HG03575 (cell line): ENCODE data around the gene NSUN7.

Experiments
- ATAC-seq: cut with Tn5 transposase; IDR thresholded peaks from one replicate; pipeline ENCODE4 v1.9.1; 2021; ENCODE audit not compliant: unreplicated experiment, insufficient number of reproducible peaks, low FRiP score; ENCODE audit errors: extremely low read depth

The NSUN7 gene

DNA sequence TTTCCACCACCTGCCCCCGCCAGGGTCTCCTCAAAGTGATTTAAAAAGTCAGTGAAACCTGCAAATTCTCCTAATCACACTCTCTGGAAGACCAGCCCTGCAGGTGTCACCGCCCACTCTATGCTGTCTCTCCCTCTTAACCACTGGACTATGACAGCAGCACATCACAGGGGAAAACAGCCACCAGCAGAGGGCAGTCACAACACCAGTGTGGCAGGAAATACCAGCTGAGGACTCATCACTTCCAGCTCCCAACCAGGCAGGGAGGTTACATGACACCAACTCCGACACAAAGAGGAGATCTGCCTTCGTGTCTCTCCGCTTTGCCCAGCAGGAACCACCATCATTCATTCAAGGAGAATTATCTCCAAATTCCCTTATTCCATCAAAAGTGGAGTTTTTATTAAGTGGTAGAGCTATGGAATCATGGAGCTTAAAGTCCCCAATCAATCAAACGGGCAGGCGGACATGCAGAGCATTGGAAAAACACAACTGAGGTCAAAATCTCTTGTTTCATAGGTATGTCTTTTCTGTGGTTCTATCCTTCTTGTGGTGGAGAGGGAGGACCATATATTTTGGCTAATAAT, 91.3 kb downstream of the NSUN7 start:
- no peak for ATAC-seq

DNA sequence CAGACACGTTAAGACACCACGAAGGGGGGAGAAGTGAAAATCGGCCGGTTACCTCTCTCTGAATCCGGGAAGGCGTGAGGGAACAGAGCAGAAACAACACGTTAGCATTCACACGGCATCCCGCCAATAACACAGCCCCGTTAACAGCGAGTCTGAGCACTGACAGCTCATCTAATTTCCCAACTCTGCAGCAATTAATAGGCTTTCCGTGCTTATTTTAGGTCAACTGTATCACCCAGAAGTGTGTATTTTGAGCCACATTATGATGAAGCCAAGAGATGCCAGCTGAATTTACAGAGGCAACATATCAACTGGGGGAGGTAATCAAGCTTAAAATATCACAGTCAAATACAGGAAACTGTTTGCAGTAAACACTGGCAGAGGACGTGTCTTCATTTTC, 92.6 kb downstream of the NSUN7 start:
- no peak for ATAC-seq

DNA sequence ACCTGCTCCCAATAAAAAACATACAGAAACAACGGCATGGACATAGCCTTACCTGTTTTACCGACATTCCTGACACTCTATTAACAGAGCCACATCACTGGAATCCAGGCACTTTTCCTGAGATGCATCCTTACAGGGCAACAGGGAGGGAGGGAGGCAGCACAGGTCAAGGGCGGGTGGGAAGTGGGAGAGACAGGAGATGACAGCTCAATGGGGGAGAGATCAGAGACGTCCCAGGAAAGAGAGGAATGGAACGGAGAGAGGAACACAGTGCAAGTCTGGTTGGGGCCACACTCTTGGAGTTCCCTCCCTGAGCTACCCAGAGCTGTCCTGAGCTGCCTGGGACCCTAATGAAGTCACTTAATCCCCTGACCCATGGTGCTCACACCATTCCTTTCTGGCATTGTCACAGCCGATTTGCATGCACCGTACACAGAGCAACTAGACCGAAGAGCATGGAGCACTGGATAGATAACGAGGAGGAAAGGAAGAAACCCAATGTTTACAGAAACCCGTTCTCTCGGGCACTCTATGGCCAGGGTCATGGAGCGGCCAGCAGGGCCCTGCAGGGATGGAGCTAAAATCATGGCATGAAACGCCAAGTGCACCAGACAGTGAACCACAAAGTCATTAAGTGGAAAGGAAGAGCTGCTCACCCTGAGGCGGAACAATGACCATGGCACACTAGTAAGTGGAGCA, 93.1 kb downstream of the NSUN7 start:
- no peak for ATAC-seq

- no peak for ATAC-seq
Observed at GRCh38 chr4:40843696-40844095, 93.9 kb downstream of the NSUN7 start.

- no peak for ATAC-seq
Observed at GRCh38 chr4:40844261-40844660, 94.5 kb downstream of the NSUN7 start.

GRCh38 chr4:40845154-40845835, 95.5 kb downstream of the NSUN7 start:
- ATAC-seq = no peak

DNA sequence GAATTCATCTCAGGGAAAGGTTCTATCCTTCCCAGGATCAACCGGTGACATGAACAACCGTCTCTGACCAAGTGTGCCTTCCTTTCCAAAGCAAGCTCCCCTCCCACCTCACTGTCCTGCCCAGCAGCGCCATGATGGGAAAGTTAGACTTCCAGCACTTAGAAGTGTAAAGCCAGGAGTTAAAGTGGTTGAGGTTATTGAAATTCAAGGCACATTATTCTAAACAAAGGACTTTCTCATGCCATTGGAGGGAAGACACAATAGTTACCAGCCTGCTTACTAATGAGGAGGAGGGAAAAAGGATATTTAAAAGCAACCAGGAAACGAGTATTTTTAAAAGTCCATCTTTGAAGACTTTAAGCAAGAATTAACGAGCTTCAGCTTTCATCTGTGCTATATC, 96.8 kb downstream of the NSUN7 start:
- ATAC-seq = no peak

DNA sequence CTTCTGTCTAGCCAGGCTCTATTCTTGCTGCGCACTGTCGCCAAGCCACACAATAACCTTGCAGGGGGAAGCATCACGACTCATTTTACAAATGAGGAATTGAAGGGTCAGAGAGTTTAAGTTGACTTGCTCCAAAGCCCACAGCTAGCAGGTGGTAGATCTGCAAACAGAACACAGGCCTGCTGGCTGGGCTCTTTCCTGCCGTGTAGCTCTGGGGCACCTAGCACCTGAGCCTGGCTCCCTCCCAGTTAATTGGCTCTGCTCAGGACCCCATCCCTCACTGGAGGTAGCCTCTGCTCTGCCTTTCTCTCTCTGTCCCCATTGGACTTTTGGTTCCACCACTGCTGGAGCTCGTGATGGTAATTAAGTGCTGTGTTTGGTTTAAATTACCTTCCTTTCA, 98.5 kb downstream of the NSUN7 start:
- ATAC-seq = no peak

GRCh38 chr4:40848940-40849339, 99.2 kb downstream of the NSUN7 start:
- ATAC-seq = no peak

DNA sequence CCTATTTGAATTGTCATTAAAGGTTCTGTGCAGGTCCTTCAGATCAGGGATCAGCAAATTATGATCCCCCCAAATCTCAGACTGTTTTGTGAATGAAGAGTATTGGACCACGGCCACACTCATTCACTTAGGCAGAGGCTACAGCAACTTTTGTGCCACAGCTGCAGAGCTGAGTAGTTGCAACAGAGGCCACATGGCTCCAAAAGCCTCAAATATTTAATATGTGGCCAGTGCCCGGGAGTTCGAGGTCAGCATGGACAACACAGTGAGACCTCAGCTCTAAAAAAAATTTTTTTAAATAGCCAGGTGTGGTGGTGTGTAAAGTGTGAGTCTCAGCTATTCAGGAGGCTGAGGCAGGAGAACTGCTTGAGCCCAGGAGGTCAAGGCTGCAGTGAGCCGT, 100.7 kb downstream of the NSUN7 start:
- no peak for ATAC-seq

DNA sequence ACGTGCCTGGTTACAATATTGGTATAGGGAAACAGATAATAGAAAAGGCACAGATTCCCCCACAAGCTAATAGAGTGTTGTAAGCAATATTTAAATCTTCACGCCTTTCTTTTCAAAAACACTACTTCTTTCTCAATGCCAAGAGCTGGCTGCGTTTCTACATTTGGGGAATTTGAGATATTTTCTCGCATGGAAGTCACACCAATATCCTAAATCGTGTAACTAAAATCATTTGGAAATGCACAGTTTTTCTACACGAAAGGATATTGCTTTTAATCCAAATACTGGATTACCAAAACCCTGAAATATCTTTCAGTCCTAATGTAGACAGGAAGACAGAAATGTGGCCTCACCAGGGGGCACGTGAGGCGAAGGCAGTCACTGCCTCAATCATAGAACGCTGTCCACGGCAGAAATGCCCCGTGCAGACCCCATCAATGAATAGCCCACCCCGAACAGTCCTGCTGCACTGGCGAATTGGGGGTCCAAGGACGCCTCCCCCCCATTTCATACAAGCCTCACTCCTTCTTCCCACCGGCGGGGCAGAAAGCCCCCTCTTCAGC, 106.6 kb downstream of the NSUN7 start:
- no peak for ATAC-seq

GRCh38 chr4:40856840-40857362, 107.1 kb downstream of the NSUN7 start:
- ATAC-seq = no peak

DNA sequence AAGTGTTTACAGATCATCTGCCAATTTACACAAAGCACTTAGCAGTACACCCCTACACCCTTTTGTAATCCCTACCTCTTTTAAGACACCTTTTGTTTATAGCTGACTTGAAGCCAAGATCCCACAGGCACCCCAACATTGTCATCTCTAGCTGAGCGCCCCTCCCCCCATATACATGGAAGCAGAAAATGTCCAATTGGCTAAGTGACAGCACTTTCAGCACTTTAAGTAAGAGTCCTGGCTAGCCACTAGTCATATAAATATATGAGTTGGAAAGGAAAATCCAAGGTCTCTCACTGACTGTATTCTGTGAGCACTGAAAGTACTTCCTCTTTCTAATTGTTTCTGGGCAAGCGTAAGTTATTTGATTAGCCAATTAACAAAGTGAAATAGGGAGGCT, 108.2 kb downstream of the NSUN7 start:
- no peak for ATAC-seq

- ATAC-seq = no peak
Observed at GRCh38 chr4:40858962-40859361, 109.2 kb downstream of the NSUN7 start.
